ENCODE data around the gene SUPT20H. TPM values are rescaled to one million over a fixed set of nuclear protein-coding genes. Genes with fewer than 3 reads are reported as not detected.

Gene SUPT20H
- polyA plus RNA-seq, 1 experiment: 33.4 TPM

GRCh38 chr13:37074703-37075102 lies 15.2 kb upstream of the SUPT20H start:
- DNase-seq (ENCODE audit: low read depth): peak; percentile 8
- H3K36me3 ChIP-seq (ENCODE audit: control insufficient read depth, insufficient read depth, low read length): no peaks in the 10 kb centered on the region
- peak; percentile 32; the same call in 1 of the 2 replicates for TF ChIP-seq CTCF (IDR thresholded peaks at IDR 0.05; ENCODE audit: insufficient read depth, low read depth, low read length)
- no peak overlapping the region for H3K4me3 ChIP-seq (ENCODE audit: low read depth, low read length)
- CTCF ChIA-PET: interaction anchor here (0.7 to 2.4 kb wide), 4 partner anchors 11 to 616 kb away, joined by 3 to 9 read pairs (median 4); no protein-coding TSS in a partner anchor
- POLR2A ChIA-PET: no interaction called here
- no peaks in the 10 kb centered on the region for H3K27me3 ChIP-seq (ENCODE audit: control insufficient read depth, insufficient read depth, low read length)

GRCh38 chr13:37072024-37072423 lies 12.5 kb upstream of the SUPT20H start:
- Histone ChIP-seq H3K27me3 (ENCODE audit: control insufficient read depth, insufficient read depth, low read length) (no peaks in the 10 kb centered on the region), H3K36me3 (ENCODE audit: control insufficient read depth, insufficient read depth, low read length) (no peaks in the 10 kb centered on the region), H3K4me3 (ENCODE audit: low read depth, low read length) (no peak overlapping the region)
- POLR2A ChIA-PET: no interaction called here
- no peak for TF ChIP-seq CTCF (IDR thresholded peaks at IDR 0.05; ENCODE audit: insufficient read depth, low read depth, low read length)
- DNase-seq (ENCODE audit: low read depth): no peak
- CTCF ChIA-PET: no interaction called here

GRCh38 chr13:37070956-37071355 lies 11.5 kb upstream of the SUPT20H start:
- CTCF ChIA-PET: interaction anchor here (1.0 to 1.8 kb wide), 4 partner anchors 71 to 1515 kb away, joined by 3 to 6 read pairs (median 4); no protein-coding TSS in a partner anchor
- TF ChIP-seq CTCF (IDR thresholded peaks at IDR 0.05; ENCODE audit: insufficient read depth, low read depth, low read length): no peak
- Histone ChIP-seq H3K27me3 (ENCODE audit: control insufficient read depth, insufficient read depth, low read length) (no peaks in the 10 kb centered on the region), H3K4me3 (ENCODE audit: low read depth, low read length) (no peak overlapping the region), H3K36me3 (ENCODE audit: control insufficient read depth, insufficient read depth, low read length) (no peaks in the 10 kb centered on the region)
- POLR2A ChIA-PET: no interaction called here
- DNase-seq (ENCODE audit: low read depth): no peak

- ChIA-PET CTCF (interaction anchor here (1.0 to 1.8 kb wide), 4 partner anchors 70 to 1516 kb away, joined by 3 to 6 read pairs (median 4); no protein-coding TSS in a partner anchor), POLR2A (no interaction called here)
- DNase-seq (ENCODE audit: low read depth): no peak
- no peak for TF ChIP-seq CTCF (IDR thresholded peaks at IDR 0.05; ENCODE audit: insufficient read depth, low read depth, low read length)
- no peaks in the 10 kb centered on the region for H3K27me3 ChIP-seq (ENCODE audit: control insufficient read depth, insufficient read depth, low read length)
- no peaks in the 10 kb centered on the region for H3K36me3 ChIP-seq (ENCODE audit: control insufficient read depth, insufficient read depth, low read length)
- H3K4me3 ChIP-seq (ENCODE audit: low read depth, low read length): no peak overlapping the region
These were observed 10.7 kb upstream of the SUPT20H start for GRCh38 chr13:37070145-37070695.

- POLR2A ChIA-PET: no interaction called here
- no peak for TF ChIP-seq CTCF (IDR thresholded peaks at IDR 0.05; ENCODE audit: insufficient read depth, low read depth, low read length)
- H3K4me3 ChIP-seq (ENCODE audit: low read depth, low read length): no peak overlapping the region
- no peaks in the 10 kb centered on the region for H3K27me3 ChIP-seq (ENCODE audit: control insufficient read depth, insufficient read depth, low read length)
- no peak for DNase-seq (ENCODE audit: low read depth)
- CTCF ChIA-PET: interaction anchor here (1.0 to 1.8 kb wide), 4 partner anchors 70 to 545 kb away, joined by 3 to 6 read pairs (median 4); no protein-coding TSS in a partner anchor
- H3K36me3 ChIP-seq (ENCODE audit: control insufficient read depth, insufficient read depth, low read length): no peaks in the 10 kb centered on the region
These were observed 10.2 kb upstream of the SUPT20H start for GRCh38 chr13:37069597-37070103.
